ENCODE results near the gene C1orf226. TPM values are rescaled to one million over a fixed set of nuclear protein-coding genes. Genes with fewer than 3 reads are reported as not detected.
A peak's percentile ranks its signal among the peaks of the same experiment; 100 is the strongest.
"Not testable (repeated sequence)": the region's sequence is repeated elsewhere in the genome, so short reads cannot be mapped to it uniquely, and the experiment has no call there.

The C1orf226 gene
- total and polyA plus RNA-seq, 7 donors, result 0.10 to 1.1 (median 0.28) TPM

DNA sequence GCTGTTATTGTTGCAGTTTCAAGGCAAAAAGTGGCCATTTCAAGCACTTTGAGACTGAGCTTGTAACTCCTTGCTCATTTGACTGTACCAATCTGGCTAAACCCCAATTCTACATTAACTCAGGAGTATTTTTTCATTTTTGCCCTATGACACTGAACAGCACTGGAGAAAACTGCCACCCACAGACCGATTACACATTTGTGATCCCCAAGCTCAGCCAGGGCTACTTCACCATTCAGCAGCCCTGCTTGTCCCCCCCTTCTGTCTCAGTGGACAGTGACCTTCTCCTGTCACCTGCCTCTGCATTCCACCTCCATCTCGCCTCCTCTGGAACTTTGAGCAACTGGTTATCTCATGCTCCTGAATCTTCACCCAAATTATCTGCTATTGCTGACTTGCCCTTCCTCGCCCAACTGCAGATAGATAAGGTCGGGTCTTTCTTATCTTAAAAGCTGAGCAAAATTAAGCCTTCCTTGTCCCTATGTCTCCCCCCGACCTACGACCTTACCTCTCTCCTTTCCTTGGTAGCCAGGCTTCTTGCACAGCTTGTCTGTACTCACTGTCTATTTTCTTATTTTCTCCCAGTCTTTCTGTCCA lies 30.2 kb upstream of the C1orf226 start:
- Histone ChIP-seq H3K27me3 (ENCODE audit: insufficient read depth in 3 of 3, low read length in 2 of 3) (no peaks in the 10 kb centered on the region), H3K27ac (no peak overlapping the region), H3K4me1 (no peaks in the 10 kb centered on the region), H3K9me3 (no peaks in the 10 kb centered on the region), H3K36me3 (ENCODE audit: insufficient read depth in 1 of 2, low read depth in 1 of 2) (no peaks in the 10 kb centered on the region), H3K4me3 (no peak overlapping the region)
- ATAC-seq (no peak), DNase-seq (no peak)
- no peak for TF ChIP-seq CTCF (IDR thresholded peaks at IDR 0.05)
- 84 to 88% (median 86%) methylated on average over 6 of the region's 6 CpGs for WGBS, 3 donors
- intact Hi-C loops (cut with DNase I), result no loop called here

DNA sequence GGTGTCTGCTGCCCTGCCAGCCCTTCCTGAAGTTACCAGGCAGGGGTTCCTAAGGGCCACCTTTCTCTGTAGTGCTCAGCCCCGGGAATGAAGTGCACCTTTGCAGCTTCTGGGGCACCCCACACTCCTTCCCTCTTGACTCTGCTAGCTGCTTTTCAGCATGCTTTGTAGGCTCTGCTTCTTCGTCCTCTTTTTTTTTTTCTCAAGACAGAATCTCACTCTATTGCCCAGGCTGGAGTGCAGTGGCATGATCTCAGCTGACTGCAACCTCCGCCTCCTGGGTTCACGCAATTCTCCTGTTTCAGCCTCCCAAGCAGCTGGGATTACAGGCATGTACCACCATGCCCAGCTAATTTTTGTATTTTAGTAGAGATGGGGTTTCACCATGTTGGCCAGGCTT lies 29.7 kb upstream of the C1orf226 start:
- H3K36me3 ChIP-seq (ENCODE audit: insufficient read depth in 1 of 2, low read depth in 1 of 2); intact Hi-C loops (cut with DNase I); DNase-seq; ATAC-seq; H3K9me3 ChIP-seq; H3K4me3 ChIP-seq; H3K27me3 ChIP-seq (ENCODE audit: insufficient read depth in 3 of 3, low read length in 2 of 3); H3K27ac ChIP-seq; H3K4me1 ChIP-seq: not testable (repeated sequence)
- WGBS, 3 donors, result 69 to 92% (median 90%) methylated on average over 3 to 4 of the region's 4 CpGs

DNA sequence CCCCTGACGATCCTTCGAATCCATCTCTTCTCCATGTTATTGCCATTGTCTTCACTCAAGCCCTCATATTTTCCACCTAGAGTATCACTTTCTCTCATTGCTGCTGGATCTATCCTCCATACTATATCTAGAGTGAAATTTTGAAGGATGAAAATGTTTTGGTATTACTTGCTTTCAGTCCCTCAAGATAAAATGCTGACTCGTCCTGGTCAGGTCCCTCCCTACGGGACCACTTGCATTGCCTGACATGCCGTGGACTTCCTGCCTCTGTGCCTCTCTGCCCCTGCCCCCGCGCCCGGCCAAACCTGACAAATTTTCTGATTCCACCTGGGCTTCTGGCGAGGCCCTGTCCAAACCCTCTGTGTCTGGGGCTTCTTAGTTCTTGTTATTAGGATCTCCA lies 28.4 kb upstream of the C1orf226 start:
- no peak for ATAC-seq
- DNase-seq, result no peak
- H3K27me3 ChIP-seq (ENCODE audit: insufficient read depth in 3 of 3, low read length in 2 of 3), result no peaks in the 10 kb centered on the region
- TF ChIP-seq CTCF (IDR thresholded peaks at IDR 0.05), result no peak
- H3K27ac ChIP-seq, result no peak overlapping the region
- no peaks in the 10 kb centered on the region for H3K36me3 ChIP-seq (ENCODE audit: insufficient read depth in 1 of 2, low read depth in 1 of 2)
- WGBS, 3 donors, result 81 to 86% (median 86%) methylated on average over 9 of the region's 9 CpGs
- H3K4me1 ChIP-seq, result no peaks in the 10 kb centered on the region
- intact Hi-C loops (cut with DNase I), result no loop called here
- H3K9me3 ChIP-seq, result no peaks in the 10 kb centered on the region
- no peak overlapping the region for H3K4me3 ChIP-seq

DNA sequence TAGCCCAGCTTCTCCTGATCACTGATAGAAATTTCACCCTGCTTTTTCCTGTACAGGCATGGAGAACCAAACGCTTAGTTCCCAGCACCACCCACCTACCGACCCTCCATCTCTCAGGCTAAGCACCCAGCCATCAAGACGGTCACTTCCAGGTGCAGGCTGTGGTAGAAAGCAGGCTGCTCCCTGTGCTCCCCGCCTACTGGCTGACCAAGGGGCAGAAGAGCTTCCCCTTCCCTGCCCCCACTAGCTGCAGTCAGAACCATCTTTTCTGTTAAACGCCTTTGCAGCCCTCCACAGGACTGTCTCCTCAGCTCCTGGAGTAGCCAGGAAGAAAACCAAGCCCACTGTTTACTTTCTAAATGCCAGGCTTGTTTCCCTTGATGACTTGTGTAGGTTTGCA lies 27.8 kb upstream of the C1orf226 start:
- Histone ChIP-seq H3K4me3 (no peak overlapping the region), H3K9me3 (no peaks in the 10 kb centered on the region), H3K36me3 (ENCODE audit: insufficient read depth in 1 of 2, low read depth in 1 of 2) (no peaks in the 10 kb centered on the region), H3K4me1 (no peaks in the 10 kb centered on the region), H3K27me3 (ENCODE audit: insufficient read depth in 3 of 3, low read length in 2 of 3) (no peaks in the 10 kb centered on the region), H3K27ac (no peak overlapping the region)
- intact Hi-C loops (cut with DNase I), result no loop called here
- no peak for TF ChIP-seq CTCF (IDR thresholded peaks at IDR 0.05)
- no peak for ATAC-seq
- DNase-seq, result no peak
- 70 to 76% (median 73%) methylated on average over 5 of the region's 5 CpGs for WGBS, 3 donors

DNA sequence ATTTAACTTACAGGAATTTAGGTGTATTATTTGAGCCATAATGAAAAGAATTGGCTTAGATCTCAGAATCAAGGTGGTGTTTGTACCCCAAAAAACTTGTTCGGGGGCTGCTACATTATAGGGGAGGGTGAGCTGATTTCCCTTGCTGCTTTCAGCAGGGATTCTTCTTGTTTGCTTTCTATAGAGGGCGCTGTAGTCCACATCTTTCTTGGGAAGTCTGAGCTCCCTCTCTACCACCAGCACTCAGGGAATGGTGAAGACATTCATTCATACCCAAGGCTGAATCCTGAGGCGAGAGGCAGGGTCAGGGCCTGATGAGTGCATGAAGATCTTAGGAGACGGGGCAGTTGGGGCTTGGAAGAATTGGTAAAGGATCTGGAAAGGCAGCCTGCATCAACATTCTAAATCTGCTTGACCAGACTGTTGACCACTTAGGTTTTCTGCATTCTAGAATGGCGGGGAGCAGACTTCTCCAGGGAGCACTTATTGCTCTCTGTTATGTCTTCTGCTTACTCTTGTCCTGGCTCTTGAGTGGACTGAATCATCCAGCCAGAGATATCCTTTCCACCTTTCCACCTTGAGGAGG lies 23.8 kb upstream of the C1orf226 start:
- TF ChIP-seq CTCF (IDR thresholded peaks at IDR 0.05), result peak; percentile 28
- 52 to 64% (median 54%) methylated on average over 5 of the region's 5 CpGs for WGBS, 3 donors

More for the DNA sequence above, 23.8 kb upstream of the C1orf226 start:
- intact Hi-C loops (cut with DNase I), result no loop called here
- H3K4me1 ChIP-seq, result no peaks in the 10 kb centered on the region
- H3K4me3 ChIP-seq, result no peak overlapping the region
- DNase-seq (no peak), ATAC-seq (no peak)
- H3K36me3 ChIP-seq (ENCODE audit: insufficient read depth in 1 of 2, low read depth in 1 of 2), result no peaks in the 10 kb centered on the region
- no peaks in the 10 kb centered on the region for H3K9me3 ChIP-seq
- H3K27me3 ChIP-seq (ENCODE audit: insufficient read depth in 3 of 3, low read length in 2 of 3), result no peaks in the 10 kb centered on the region
- no peak overlapping the region for H3K27ac ChIP-seq
